Activated T-helper 17 cell treated with anti-CD3 and anti-CD28 coated beads, Interleukin-2, amount 50 U/mL, for 72 hours (primary cell): ENCODE results near the gene C1orf210. TPM values are rescaled to one million over a fixed set of nuclear protein-coding genes. Genes with fewer than 3 reads are reported as not detected.

Source experiments
- ATAC-seq: fragments of 150-1000 bp; cut with Tn5 transposase; replicated peaks from 2 replicates; pipeline ENCODE4 v1.10.0; 2021; ENCODE audit warnings: mild to moderate bottlenecking, moderate library complexity
- H3K27ac Mint-ChIP-seq: one replicate; pipeline ENCODE4 v1.8.0; 2022; ENCODE audit warnings: mixed read lengths
- H3K27me3 Mint-ChIP-seq: one replicate; pipeline ENCODE4 v1.8.0; 2022; ENCODE audit warnings: mixed read lengths
- H3K36me3 Mint-ChIP-seq: one replicate; pipeline ENCODE4 v1.8.0; 2022; ENCODE audit warnings: low read depth, mild to moderate bottlenecking, mixed read lengths
- H3K4me1 Mint-ChIP-seq: one replicate; pipeline ENCODE4 v1.8.0; 2022; ENCODE audit warnings: mixed read lengths
- H3K4me3 Mint-ChIP-seq: one replicate; pipeline ENCODE4 v1.8.0; 2022; ENCODE audit warnings: mild to moderate bottlenecking, mixed read lengths
- H3K9me3 Mint-ChIP-seq: one replicate; pipeline ENCODE4 v1.8.0; 2022; ENCODE audit warnings: mixed read lengths
- total RNA-seq, 2 donors: library from RNA; stranded (reverse); gene quantifications; one replicate each; pipeline ENCODE4 v1.2.3, GENCODE V29; 2022

Gene C1orf210
- total RNA-seq, 2 donors from 2014 or later: not detected

- Mint-ChIP-seq H3K27me3 (no peaks in the 10 kb centered on the region), H3K36me3 (no peaks in the 10 kb centered on the region), H3K9me3 (no peaks in the 10 kb centered on the region), H3K4me3 (no peak overlapping the region), H3K27ac (peak overlapping the region; percentile 33), H3K4me1 (peaks cover 4% of the 10 kb centered on the region)
- no peak for ATAC-seq
These were observed 31.5 kb upstream of the C1orf210 start for GRCh38 chr1:43316738-43317520.

DNA sequence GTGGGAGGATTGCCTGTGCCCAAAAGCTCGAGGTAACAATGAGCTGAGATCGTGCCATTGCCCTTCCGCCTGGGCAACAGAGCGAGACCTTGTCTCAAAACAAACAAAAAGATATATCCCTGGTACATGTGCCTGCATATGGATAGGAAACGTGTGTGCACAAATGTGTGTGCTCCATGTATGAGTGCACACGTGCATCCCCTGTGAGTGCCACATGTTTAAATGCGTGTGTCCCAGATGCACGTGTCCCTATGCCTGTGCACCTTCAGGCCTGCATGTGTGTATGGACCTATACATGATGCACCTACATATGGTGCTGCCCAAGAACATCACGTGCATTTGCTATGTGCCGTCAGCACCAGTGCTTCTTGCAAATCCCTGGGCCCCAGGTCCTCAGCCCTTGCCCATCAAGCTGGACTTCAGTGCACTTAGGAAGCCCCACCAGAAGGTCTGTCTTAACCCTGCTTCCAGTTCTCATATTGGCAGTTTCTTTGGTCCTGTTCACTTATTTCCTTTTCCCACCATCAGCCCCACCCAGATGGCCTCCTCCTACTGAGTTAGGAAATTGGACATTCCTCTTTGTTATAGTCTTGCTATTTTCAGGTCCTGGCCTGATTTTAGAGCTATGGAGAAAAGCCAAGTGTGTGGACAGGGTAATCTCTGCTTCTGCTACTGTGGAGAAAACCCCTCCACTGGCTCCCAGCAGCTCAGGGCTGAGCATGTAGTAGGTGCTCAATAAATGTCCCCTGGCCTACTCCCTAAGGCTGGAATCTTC is 30.8 kb upstream of the C1orf210 start:
- Mint-ChIP-seq H3K27me3 (no peaks in the 10 kb centered on the region), H3K36me3 (no peaks in the 10 kb centered on the region), H3K27ac (peak overlapping the region; percentile 33), H3K4me1 (peaks cover 4% of the 10 kb centered on the region), H3K4me3 (no peak overlapping the region), H3K9me3 (no peaks in the 10 kb centered on the region)
- no peak for ATAC-seq

- Mint-ChIP-seq H3K4me3 (no peak overlapping the region), H3K9me3 (no peaks in the 10 kb centered on the region), H3K4me1 (peaks cover 4% of the 10 kb centered on the region), H3K27ac (no peak overlapping the region), H3K27me3 (no peaks in the 10 kb centered on the region), H3K36me3 (no peaks in the 10 kb centered on the region)
- ATAC-seq: no peak
These were observed 30.1 kb upstream of the C1orf210 start for GRCh38 chr1:43315481-43315880.

DNA sequence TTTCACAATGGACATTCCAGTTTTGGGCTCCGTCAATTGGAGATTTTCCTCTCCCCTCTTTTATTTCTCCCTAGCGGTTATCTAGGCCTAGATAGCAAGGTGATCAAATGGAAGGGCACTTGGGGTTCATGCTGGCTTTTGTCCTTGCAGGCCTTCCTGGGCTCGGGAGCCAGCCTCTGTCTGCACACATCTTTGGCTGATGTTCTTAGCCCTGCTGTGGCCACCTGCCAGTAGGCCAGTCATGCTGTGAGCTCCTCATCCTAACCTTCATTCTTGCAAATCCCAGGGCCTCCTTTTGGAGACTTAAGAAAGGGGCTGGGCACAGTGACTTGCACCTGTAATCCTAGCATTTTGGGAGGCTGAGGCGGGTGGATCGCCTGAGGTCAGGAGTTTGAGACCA is 28.9 kb upstream of the C1orf210 start:
- Mint-ChIP-seq H3K4me1 (peaks cover 4% of the 10 kb centered on the region), H3K27ac (no peak overlapping the region), H3K4me3 (no peak overlapping the region), H3K36me3 (no peaks in the 10 kb centered on the region), H3K27me3 (no peaks in the 10 kb centered on the region), H3K9me3 (no peaks in the 10 kb centered on the region)
- no peak for ATAC-seq

DNA sequence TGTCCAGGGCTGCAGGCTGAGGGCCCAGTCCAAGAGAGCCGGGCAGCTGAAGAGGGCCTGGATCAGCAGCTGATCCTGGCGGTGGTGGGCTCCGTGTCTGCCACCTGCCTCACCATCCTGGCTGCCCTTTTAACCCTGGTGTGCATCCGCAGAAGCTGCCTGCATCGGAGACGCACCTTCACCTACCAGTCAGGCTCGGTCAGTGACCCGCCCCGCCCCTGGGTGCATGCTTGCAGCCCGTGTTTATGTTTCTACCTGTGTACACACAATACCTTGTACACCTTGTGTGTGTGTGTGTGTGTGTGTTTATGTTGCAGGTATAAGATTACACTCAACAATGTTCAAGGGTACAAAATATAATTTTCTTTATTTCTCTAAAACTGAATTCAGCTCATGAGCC is 28.4 kb upstream of the C1orf210 start:
- no peak for ATAC-seq
- Mint-ChIP-seq H3K9me3 (no peaks in the 10 kb centered on the region), H3K4me1 (peaks cover 4% of the 10 kb centered on the region), H3K27ac (no peak overlapping the region), H3K36me3 (no peaks in the 10 kb centered on the region), H3K27me3 (no peaks in the 10 kb centered on the region), H3K4me3 (no peak overlapping the region)

DNA sequence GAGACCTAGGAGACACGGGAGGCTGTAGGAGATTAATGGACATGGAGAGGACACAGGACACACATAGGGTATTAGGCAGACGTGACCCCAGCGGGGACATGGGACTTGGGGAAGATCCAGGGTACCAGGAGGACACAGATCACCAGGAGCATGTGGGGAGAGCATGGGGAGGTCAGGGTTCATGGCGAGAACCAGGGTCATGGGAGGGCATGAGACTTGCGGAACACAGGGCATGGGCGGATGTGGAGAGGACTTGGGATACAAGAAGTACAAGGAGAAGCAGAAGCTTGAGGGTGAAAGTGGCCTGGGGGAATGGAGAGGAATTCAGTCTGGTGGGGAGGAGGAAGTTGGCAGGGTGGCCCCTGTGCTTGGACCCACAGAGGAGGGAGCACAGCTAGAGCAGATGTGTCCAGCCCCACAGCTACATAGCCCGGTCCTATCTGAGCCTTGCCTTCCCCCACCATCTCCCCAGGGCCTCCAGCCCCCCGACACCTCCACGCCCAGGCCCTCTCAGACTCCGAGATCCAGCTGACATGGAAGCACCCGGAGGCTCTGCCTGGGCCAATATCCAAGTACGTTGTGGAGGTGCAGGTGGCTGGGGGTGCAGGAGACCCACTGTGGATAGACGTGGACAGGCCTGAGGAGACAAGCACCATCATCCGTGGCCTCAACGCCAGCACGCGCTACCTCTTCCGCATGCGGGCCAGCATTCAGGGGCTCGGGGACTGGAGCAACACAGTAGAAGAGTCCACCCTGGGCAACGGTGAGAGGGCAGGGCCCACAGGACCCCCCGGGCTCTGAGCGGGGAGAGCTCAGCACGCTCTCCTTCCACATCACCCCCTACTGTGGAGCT is 27.5 kb upstream of the C1orf210 start:
- Mint-ChIP-seq H3K4me3 (no peak overlapping the region), H3K27me3 (peaks cover 8% of the 10 kb centered on the region), H3K9me3 (no peaks in the 10 kb centered on the region), H3K36me3 (no peaks in the 10 kb centered on the region), H3K4me1 (no peaks in the 10 kb centered on the region), H3K27ac (no peak overlapping the region)
- ATAC-seq: no peak

- Mint-ChIP-seq H3K9me3 (no peaks in the 10 kb centered on the region), H3K4me1 (no peaks in the 10 kb centered on the region), H3K27ac (no peak overlapping the region), H3K36me3 (no peaks in the 10 kb centered on the region), H3K27me3 (peaks cover 8% of the 10 kb centered on the region), H3K4me3 (no peak overlapping the region)
- ATAC-seq: peak; percentile 3
These were observed 26.8 kb upstream of the C1orf210 start for GRCh38 chr1:43312212-43312623.

- Mint-ChIP-seq H3K9me3 (no peaks in the 10 kb centered on the region), H3K4me3 (no peak overlapping the region), H3K4me1 (no peaks in the 10 kb centered on the region), H3K27me3 (peaks cover 8% of the 10 kb centered on the region), H3K36me3 (no peaks in the 10 kb centered on the region), H3K27ac (no peak overlapping the region)
- no peak for ATAC-seq
These were observed 26.1 kb upstream of the C1orf210 start for GRCh38 chr1:43311521-43311920.

- H3K27ac Mint-ChIP-seq: peak overlapping the region; percentile 16
- no peak for ATAC-seq
These were observed 24.1 kb upstream of the C1orf210 start for GRCh38 chr1:43309405-43310025.

DNA sequence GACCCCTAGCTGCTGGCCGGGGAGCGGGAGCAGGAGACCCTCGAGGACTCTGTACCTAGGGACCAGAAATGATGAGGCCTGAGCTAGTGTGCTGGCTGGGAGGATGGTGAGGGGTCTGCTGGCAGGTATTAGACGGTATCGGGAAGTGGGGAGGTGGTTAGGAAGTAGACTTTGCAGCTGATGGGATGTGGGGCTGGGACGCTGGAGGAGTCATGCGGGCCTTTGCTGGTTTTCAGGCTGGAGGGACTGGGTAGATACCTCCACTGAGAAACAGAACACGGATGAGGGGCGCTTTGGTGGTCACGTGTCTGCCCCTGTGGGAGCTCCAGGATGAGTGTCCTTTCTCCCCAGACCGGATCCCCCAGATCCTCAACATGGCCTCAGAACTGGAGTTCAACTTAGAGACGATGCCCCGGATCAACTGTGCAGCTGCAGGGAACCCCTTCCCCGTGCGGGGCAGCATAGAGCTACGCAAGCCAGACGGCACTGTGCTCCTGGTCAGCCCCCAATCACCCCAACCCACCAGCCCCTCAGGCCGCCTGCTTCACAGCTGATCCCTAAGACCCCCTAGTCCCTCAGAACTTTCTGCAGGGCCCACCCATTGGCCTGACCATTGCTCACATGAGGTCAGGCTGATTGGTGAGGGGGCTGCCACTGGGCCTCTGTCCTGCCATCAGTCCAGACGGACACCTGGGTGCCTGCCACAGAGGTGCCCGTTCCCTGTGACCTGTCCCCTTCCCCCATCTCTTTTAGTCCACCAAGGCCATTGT is 23.4 kb upstream of the C1orf210 start:
- Mint-ChIP-seq H3K36me3 (no peaks in the 10 kb centered on the region), H3K4me3 (no peak overlapping the region), H3K27ac (no peak overlapping the region), H3K27me3 (peaks cover 18% of the 10 kb centered on the region), H3K9me3 (no peaks in the 10 kb centered on the region), H3K4me1 (no peaks in the 10 kb centered on the region)
- no peak for ATAC-seq

More at GRCh38 chr1:43309405-43310025, 24.1 kb upstream of the C1orf210 start:
- no peak overlapping the region for H3K4me3 Mint-ChIP-seq
- H3K36me3 Mint-ChIP-seq: no peaks in the 10 kb centered on the region
- peaks cover 14% of the 10 kb centered on the region for H3K27me3 Mint-ChIP-seq
- H3K4me1 Mint-ChIP-seq: no peaks in the 10 kb centered on the region
- H3K9me3 Mint-ChIP-seq: no peaks in the 10 kb centered on the region

DNA sequence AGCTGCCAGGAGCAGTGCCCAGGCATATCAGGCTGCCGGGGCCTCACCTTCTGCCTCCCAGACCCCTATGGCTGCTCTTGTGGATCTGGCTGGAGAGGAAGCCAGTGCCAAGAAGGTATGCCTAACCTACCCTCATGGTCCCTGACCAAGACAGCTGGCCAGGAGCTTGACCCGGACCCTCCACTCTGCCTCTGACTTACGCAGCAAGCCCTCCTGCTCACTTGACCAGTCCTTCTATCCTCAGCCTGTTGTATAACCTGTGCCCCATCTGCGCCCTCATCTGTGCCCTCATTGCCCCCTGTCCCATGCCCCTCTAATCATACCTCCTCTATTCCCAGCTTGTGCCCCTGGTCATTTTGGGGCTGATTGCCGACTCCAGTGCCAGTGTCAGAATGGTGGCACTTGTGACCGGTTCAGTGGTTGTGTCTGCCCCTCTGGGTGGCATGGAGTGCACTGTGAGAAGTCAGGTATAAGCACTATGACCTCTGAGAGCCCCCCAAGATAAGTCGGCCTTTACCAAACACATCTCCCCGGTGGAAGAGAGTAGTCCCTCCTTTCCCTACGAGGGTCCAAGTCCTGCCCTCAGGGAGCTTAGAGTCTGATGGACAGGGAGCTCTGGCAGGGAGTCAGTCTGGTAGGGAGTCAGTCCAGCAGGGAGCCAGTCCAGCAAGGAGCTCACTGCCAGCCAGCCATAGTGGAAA is 22.2 kb upstream of the C1orf210 start:
- ATAC-seq: no peak
- Mint-ChIP-seq H3K9me3 (no peaks in the 10 kb centered on the region), H3K27me3 (peaks cover 18% of the 10 kb centered on the region), H3K27ac (no peak overlapping the region), H3K4me1 (no peaks in the 10 kb centered on the region), H3K4me3 (no peak overlapping the region), H3K36me3 (no peaks in the 10 kb centered on the region)

- Mint-ChIP-seq H3K9me3 (no peaks in the 10 kb centered on the region), H3K4me3 (no peak overlapping the region), H3K27me3 (peaks cover 18% of the 10 kb centered on the region), H3K36me3 (no peaks in the 10 kb centered on the region), H3K27ac (no peak overlapping the region), H3K4me1 (no peaks in the 10 kb centered on the region)
- ATAC-seq: no peak
These were observed 21.5 kb upstream of the C1orf210 start for GRCh38 chr1:43306688-43307457.
